ENCODE measurements around the gene AGXT. TPM values are rescaled to one million over a fixed set of nuclear protein-coding genes. Genes with fewer than 3 reads are reported as not detected.

Gene AGXT
- total RNA-seq: under 1 TPM in 5 of 8 experiments, not detected in 3; 0.14 to 1.00 (median 0.38) TPM

GRCh38 chr2:240868286-240869108 lies at the start of gene AGXT:
TSS of gene AGXT (plus strand) at chr2:240868824. CDS start at chr2:240868866, 42 bp downstream.
- no peaks in the 10 kb centered on the region for H3K4me1 ChIP-seq (replicated peaks in 1 of 2)
- in situ Hi-C loops (cut with MboI; ENCODE audit: low pct_unique_long_range_greater_than_20kb in 2 of 9, low sequenced_read_pairs in 9 of 9, unreplicated experiment in 9 of 9): loop anchor here in 1 of 9 experiments (25.0 kb wide), 1 partner anchor 344 kb away; no protein-coding TSS in a partner anchor
- H3K4me3 ChIP-seq: no peak within 1 kb of the TSS
- no peak within 1 kb of the TSS for H3K27ac ChIP-seq
- ATAC-seq (replicated peaks in 6 of 8): peak in 1 of 8 experiments; percentile 27
- 21 to 100% (median 38%) methylated on average over 1 to 15 of the region's 21 CpGs; no CpG with 5 or more reads in 5 of the 10 experiments for WGBS, 10 experiments

GRCh38 chr2:240819126-240819857 lies 49.3 kb upstream of the AGXT start:
- Histone ChIP-seq H3K4me3 (peak overlapping the region; percentile 64 to 90 (median 86)), H3K4me1 (replicated peaks in 1 of 2) (peaks cover 16 to 20% of the 10 kb centered on the region in 2 donors), H3K27ac (peak overlapping the region; percentile 92 to 98)
- peak in 7 of 8 experiments; percentile 12 to 26 (median 23) for ATAC-seq (replicated peaks in 6 of 8)
- WGBS, 10 experiments: no CpG with 5 or more reads among the region's 81 CpGs
- in situ Hi-C loops (cut with MboI; ENCODE audit: low pct_unique_long_range_greater_than_20kb in 2 of 9, low sequenced_read_pairs in 9 of 9, unreplicated experiment in 9 of 9): no loop called here

- ATAC-seq (replicated peaks in 6 of 8): peak in 6 of 8 experiments; percentile 66 to 89 (median 70)
- Histone ChIP-seq H3K4me1 (replicated peaks in 1 of 2) (peaks cover 16 to 20% of the 10 kb centered on the region in 2 donors), H3K27ac (peak within 1 kb of the TSS; percentile 92 to 98), H3K4me3 (peak within 1 kb of the TSS; percentile 64 to 90 (median 86))
- WGBS, 10 experiments: 0% methylated on average over 1 of the region's 104 CpGs; no CpG with 5 or more reads in 9 of the 10 experiments
- in situ Hi-C loops (cut with MboI; ENCODE audit: low pct_unique_long_range_greater_than_20kb in 2 of 9, low sequenced_read_pairs in 9 of 9, unreplicated experiment in 9 of 9): no loop called here
Measured at GRCh38 chr2:240819858-240820606, 48.6 kb upstream of the AGXT start, which contains the start of gene KIF1A. TSS of gene KIF1A (minus strand) at chr2:240820219. CDS start at chr2:240797752, 22,467 bp downstream.

- peak in 6 of 8 experiments; percentile 30 to 61 (median 54) for ATAC-seq (replicated peaks in 6 of 8)
- Histone ChIP-seq H3K4me1 (replicated peaks in 1 of 2) (peaks cover 16 to 20% of the 10 kb centered on the region in 2 donors), H3K4me3 (peak overlapping the region; percentile 64 to 90 (median 86)), H3K27ac (peak overlapping the region; percentile 92 to 98)
- in situ Hi-C loops (cut with MboI; ENCODE audit: low pct_unique_long_range_greater_than_20kb in 2 of 9, low sequenced_read_pairs in 9 of 9, unreplicated experiment in 9 of 9): no loop called here
- WGBS, 10 experiments: 0% methylated on average over 2 of the region's 64 CpGs; no CpG with 5 or more reads in 9 of the 10 experiments
Measured at GRCh38 chr2:240820607-240821428, 47.8 kb upstream of the AGXT start.

- Histone ChIP-seq H3K4me3 (peak overlapping the region; percentile 64 to 90 (median 86)), H3K27ac (peak overlapping the region; percentile 92 to 98)
- in situ Hi-C loops (cut with MboI; ENCODE audit: low pct_unique_long_range_greater_than_20kb in 2 of 9, low sequenced_read_pairs in 9 of 9, unreplicated experiment in 9 of 9): no loop called here
Measured at GRCh38 chr2:240821429-240821778, 47.2 kb upstream of the AGXT start.

GRCh38 chr2:240822280-240822847 lies 46.3 kb upstream of the AGXT start:
- Histone ChIP-seq H3K4me3 (no peak overlapping the region), H3K4me1 (replicated peaks in 1 of 2) (peaks cover 12 to 16% of the 10 kb centered on the region in 2 donors), H3K27ac (no peak overlapping the region)
- ATAC-seq (replicated peaks in 6 of 8): no peak
- in situ Hi-C loops (cut with MboI; ENCODE audit: low pct_unique_long_range_greater_than_20kb in 2 of 9, low sequenced_read_pairs in 9 of 9, unreplicated experiment in 9 of 9): no loop called here
- 0 to 100% (median 90%) methylated on average over 1 to 3 of the region's 4 CpGs; no CpG with 5 or more reads in 5 of the 10 experiments for WGBS, 10 experiments

More at GRCh38 chr2:240821429-240821778, 47.2 kb upstream of the AGXT start:
- H3K4me1 ChIP-seq (replicated peaks in 1 of 2): peaks cover 16 to 20% of the 10 kb centered on the region in 2 donors
- WGBS, 10 experiments: 0 to 80% (median 21%) methylated on average over 1 to 7 of the region's 7 CpGs; no CpG with 5 or more reads in 2 of the 10 experiments
- ATAC-seq (replicated peaks in 6 of 8): no peak

GRCh38 chr2:240823449-240824336 lies 44.9 kb upstream of the AGXT start:
- no peak overlapping the region for H3K27ac ChIP-seq
- no peak overlapping the region for H3K4me3 ChIP-seq
- in situ Hi-C loops (cut with MboI; ENCODE audit: low pct_unique_long_range_greater_than_20kb in 2 of 9, low sequenced_read_pairs in 9 of 9, unreplicated experiment in 9 of 9): no loop called here
- no peak for ATAC-seq (replicated peaks in 6 of 8)
- peaks cover 0 to 5% of the 10 kb centered on the region in 2 donors for H3K4me1 ChIP-seq (replicated peaks in 1 of 2)
- 0 to 100% (median 80%) methylated on average over 1 to 9 of the region's 15 CpGs; no CpG with 5 or more reads in 3 of the 10 experiments for WGBS, 10 experiments

- ATAC-seq (replicated peaks in 6 of 8): no peak
- Histone ChIP-seq H3K4me1 (replicated peaks in 1 of 2) (peaks cover 0 to 5% of the 10 kb centered on the region in 2 donors), H3K4me3 (no peak overlapping the region), H3K27ac (no peak overlapping the region)
- 68 to 90% (median 81%) methylated on average over 2 to 3 of the region's 4 CpGs; no CpG with 5 or more reads in 7 of the 10 experiments for WGBS, 10 experiments
- in situ Hi-C loops (cut with MboI; ENCODE audit: low pct_unique_long_range_greater_than_20kb in 2 of 9, low sequenced_read_pairs in 9 of 9, unreplicated experiment in 9 of 9): no loop called here
Measured at GRCh38 chr2:240825476-240825875, 43.1 kb upstream of the AGXT start.

- H3K27ac ChIP-seq: peak overlapping the region; percentile 47 to 71
- 0 to 60% (median 13%) methylated on average over 1 to 11 of the region's 27 CpGs; no CpG with 5 or more reads in 4 of the 10 experiments for WGBS, 10 experiments
- peak in 6 of 8 experiments; percentile 4 to 33 (median 20) for ATAC-seq (replicated peaks in 6 of 8)
- H3K4me3 ChIP-seq: peak overlapping the region; percentile 13 to 34 (median 25)
- in situ Hi-C loops (cut with MboI; ENCODE audit: low pct_unique_long_range_greater_than_20kb in 2 of 9, low sequenced_read_pairs in 9 of 9, unreplicated experiment in 9 of 9): no loop called here
- H3K4me1 ChIP-seq (replicated peaks in 1 of 2): peaks cover 23 to 27% of the 10 kb centered on the region in 2 donors
Measured at GRCh38 chr2:240831594-240832204, 36.9 kb upstream of the AGXT start.

- peak overlapping the region; percentile 13 to 34 (median 25) for H3K4me3 ChIP-seq
- 0 to 3% methylated on average over 4 to 15 of the region's 54 CpGs; no CpG with 5 or more reads in 8 of the 10 experiments for WGBS, 10 experiments
- peak overlapping the region; percentile 47 to 71 for H3K27ac ChIP-seq
- peak; percentile 89 to 96 (median 93) for ATAC-seq (replicated peaks in 6 of 8)
- in situ Hi-C loops (cut with MboI; ENCODE audit: low pct_unique_long_range_greater_than_20kb in 2 of 9, low sequenced_read_pairs in 9 of 9, unreplicated experiment in 9 of 9): no loop called here
- peaks cover 23 to 29% of the 10 kb centered on the region in 2 donors for H3K4me1 ChIP-seq (replicated peaks in 1 of 2)
Measured at GRCh38 chr2:240832205-240832727, 36.4 kb upstream of the AGXT start.
